Fibroblast of peridontal ligament (primary cell): Measurements from ENCODE around the gene ZBTB4.
"Not testable (repeated sequence)": the region's sequence is repeated elsewhere in the genome, so short reads cannot be mapped to it uniquely, and the experiment has no call there.

Experiments used
- DNase-seq: peaks from one replicate; pipeline ENCODE4 v3.0.0-alpha.2; 2010; ENCODE audit errors: extremely low read depth

ZBTB4 gene

DNA sequence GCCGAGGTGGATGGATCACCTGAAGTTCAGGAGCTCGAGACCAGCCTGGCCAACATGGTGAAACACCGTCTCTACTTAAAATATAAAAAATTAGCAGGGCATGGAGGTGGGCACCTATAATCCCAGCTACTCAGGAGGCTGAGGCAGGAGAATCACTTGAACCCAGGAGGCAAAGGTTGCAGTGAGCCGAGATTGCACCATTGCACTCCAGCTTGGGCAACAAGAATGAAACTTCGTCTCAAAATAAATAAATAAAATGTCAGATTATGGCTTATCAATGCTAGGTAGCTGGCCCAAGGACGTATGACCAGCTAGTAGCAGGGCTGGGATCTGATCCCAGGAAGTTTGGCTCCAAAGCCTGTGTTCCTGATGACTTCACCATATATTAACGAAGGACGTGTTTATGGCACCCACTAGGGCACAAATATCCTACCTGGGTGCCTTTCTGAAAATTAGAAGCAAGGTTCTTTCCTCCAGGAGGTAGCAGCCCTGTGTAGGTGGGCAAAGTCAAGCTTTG lies 8.9 kb downstream of the ZBTB4 start:
- not testable (repeated sequence) for DNase-seq

- not testable (repeated sequence) for DNase-seq
Observed at GRCh38 chr17:7469843-7470242, 9.6 kb downstream of the ZBTB4 start.

DNA sequence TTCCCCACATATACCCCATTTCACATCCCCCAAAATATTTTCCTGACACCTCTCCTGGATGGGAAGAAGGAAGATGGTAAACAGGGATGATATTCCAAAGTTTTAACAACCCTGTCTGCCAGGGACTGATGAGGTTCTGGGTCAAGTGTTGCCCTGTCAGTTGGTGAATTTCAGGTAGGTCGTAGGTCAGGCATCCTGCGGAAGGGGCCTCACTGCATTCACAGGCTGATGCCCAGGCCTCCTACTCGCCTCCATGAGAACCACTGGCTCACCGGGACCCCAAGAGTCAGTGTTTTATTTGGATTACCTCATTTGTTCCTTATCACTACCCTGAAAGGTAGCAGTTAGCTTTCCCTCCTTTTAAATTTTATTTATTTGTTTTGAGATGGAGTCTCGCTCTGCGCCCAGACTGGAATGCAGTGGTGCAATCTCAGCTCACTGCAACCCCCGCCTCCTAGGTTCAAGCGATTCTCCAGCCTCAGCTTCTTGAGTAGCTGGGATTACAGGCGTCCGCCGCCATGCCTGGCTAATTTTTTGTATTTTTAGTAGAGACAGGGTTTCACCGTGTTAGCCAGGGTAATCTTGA lies 10.5 kb downstream of the ZBTB4 start:
- no peak for DNase-seq

- no peak for DNase-seq
Observed at GRCh38 chr17:7468290-7468689, 11.1 kb downstream of the ZBTB4 start.

DNA sequence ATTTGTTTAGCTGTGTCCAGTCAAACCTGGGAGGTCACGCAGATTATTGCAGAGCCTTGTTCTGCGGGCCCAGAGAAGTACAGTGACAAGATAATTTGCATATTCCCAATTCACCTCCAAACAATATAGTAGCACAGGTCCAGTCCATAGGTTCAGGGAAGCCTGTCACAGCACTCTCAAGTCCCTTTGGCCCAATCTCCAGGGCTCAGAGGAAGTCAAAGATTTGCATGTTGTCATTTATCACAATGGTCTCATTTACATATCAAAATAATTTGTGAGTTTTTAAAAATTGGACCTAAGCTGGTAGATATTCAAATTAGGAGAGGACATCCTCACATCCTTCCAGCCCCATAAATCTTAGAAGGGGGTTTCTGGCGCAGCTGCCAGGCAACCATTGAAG lies 11.9 kb downstream of the ZBTB4 start:
- DNase-seq, result no peak

DNA sequence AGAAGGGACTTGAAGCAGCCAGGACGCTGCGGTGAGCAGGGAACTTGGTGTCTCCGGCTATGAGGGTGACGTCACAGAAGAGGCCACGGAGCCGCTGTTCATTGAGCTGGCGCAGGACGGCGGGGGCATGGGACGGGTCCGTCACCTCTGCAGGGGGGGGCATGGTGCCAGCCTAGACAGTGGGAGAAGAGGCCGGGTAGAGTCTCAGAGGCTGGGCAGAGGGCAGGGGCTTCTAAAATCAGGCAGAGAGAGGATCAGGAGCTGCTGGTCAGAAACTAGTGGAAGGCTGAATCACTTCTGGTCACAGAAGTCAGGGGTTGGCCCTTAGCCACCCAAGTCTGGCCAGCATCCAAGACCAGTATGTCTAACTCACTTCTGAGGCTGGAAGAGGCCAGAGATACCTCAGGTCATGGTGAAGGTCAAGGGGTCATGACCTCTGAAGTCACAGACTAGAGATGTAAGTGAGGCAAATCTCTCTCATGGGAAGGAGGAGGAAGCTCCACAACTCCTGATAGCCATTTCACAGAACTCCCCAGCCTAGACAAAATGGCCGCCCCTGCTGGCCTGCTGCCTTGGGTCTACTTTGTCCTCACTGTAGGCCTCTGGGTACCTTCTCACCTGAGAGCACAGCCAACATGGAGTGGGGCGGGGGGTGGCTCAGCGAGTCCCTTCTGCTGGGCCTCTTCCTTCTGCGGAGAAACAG lies 12.6 kb downstream of the ZBTB4 start:
- DNase-seq, result peak; percentile 61

DNA sequence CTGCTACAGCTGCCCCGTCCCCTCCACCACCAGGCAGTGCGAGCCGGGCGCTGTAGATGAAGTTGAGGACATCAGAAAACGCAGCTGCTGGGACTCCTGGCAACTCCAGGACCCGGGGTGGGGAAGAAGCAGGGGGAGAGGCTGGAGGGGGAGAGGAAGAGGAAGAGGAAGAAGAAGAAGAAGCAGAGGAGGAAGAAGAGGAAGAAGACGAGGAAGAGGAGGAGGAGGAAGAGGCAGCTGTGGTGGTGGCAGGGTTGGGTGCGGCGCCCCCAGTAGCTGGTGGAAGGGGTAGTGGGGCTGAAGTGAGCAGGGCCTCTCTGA lies 13.2 kb downstream of the ZBTB4 start:
- no peak for DNase-seq

DNA sequence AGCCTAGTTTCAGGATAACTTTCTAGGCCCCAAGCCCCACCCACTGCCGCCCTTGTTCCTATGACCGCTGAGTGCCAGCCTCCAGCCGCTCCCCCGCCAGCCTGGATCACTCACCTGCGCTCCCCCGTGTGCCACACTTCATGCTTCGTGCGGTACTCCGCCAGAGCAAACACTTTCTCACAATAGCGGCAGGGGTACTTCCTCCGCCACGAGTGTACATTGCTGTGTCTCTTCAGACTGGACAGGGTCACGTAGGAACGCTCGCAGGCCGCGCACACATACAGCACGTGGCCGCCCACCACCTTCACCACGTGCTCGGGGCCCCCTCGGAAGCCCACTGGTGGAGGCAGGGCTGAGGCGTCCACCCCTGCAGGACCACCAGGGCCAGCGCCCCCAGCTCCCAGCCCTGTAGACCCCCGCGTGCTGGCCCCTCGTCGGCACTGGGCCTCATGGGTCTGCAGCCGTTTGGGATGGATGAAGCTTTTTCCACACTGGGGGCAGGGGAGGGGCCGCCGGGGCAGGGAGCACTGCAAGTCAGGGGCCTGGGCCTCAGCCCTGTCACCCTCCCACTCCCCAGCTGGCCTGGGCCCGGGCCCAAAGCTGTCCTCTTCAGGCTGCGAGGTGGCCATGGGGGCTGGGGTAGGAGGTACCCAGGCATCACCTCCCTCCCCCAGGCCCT lies 13.7 kb downstream of the ZBTB4 start:
- DNase-seq, result no peak

DNA sequence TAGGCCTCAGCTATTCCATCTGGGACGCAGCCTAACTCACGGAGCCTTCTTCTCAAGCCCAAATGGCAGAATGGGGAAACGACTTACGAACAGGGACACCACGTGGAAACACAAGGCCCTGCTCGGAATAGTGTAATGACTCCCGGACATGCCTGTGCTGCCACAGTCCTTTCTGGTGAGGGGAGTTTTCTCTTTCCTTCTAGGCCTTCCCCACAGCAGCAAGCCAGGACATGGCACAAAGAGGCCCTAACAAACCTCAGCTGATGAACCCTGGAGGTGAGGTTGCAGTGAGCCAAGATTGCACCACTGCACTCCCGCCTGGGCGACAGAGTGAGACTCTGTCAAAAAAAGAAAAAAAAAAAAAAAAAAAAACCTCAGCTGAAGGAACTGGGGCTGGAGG lies 15.3 kb downstream of the ZBTB4 start:
- DNase-seq, result no peak

DNA sequence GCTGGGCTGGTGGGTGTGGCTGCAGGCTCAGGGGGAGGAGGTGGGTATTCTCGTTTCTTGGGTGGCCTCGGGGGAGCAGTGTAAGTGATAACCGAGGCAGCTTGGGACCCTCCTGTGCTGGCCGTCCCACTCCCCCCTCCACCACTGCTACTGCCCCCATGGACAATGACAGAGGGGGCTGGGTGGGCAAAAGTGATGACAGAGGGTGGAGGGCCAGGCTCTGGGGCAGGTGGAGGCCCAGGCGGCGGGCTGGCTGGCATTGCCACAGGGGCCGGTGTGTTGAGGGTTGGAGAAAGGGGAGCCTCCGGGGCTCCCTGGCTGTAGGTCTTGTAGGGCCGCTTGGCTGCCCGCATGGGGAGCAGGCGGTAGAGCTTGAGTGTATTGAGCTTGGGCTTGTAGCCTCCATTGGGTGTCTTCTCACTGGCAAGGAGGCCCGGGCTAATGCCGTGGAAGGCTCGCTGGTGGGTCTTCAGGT lies 16.0 kb downstream of the ZBTB4 start:
- no peak for DNase-seq

DNA sequence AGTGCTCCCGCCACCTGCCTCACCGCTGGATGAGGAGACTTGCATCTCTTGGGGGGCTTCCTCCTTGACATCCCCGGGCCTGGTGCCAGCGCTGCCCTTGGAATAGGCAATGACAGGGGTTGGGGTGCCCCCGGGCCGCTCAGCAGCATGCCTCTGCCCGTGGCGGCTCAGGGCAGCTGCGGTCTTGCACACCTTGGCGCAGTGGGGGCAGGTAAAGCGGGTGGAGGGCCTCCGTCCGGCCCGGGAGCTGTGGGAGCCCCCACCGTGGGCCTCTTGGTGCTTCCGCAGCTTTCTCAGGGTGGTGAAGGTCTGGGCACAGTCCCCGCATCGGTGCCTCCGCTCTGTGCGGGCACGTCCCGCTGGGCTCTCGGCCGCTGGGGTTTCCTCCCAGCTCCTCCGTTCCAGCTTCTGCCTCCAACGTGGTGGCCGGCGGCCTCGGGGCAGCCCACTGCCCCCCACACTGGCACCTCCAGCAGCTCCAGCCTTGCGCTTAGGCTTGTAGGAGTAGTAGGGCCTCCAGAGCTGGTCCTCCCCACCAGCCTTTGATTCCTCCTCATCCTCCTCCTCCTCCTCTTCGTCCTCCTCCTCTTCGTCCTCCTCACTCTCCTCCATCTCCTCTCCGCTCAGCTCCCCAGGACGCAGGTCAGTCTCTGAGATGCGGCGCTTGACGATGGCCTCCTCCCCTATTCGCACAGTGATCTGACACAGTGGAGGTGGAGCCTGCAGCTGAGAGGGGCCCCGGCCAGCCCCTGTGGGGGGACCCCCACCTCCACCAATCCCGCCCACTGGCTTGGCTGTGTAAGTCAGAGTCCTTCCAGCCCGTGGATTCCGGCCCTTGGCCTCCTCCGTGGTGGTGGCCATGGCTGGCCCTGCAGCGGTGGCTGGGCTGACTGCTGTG lies 16.7 kb downstream of the ZBTB4 start:
- no peak for DNase-seq

GRCh38 chr17:7460850-7461660 lies 18.4 kb downstream of the ZBTB4 start:
- no peak for DNase-seq

DNA sequence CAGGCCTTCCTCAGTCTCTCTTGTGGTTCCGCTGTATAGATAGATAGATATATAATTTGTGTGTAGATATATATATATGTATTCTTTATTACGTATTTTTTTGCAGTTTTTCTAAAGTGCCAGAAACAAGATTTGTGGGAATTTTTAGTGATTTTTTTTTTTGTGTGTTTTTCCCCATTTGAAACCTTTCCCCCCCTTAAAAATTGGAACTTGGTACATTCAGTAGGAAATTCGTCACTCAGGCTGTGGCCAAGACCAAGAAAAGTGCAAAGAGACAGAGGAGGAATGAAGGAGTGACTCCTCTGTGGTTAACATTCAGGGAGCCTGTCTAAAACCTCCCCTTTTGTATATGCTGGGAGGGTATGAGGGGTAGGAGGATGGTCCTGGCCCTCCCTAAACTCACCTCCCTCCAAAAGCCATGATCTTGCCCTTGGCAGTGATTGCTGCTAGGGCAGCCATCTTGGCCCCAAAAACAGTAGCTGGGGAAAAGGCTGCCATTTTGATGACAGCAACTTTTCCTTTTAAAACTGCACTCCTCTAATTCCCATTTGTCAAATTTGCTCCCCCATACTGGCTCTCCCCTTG lies 19.4 kb downstream of the ZBTB4 start:
- no peak for DNase-seq

DNA sequence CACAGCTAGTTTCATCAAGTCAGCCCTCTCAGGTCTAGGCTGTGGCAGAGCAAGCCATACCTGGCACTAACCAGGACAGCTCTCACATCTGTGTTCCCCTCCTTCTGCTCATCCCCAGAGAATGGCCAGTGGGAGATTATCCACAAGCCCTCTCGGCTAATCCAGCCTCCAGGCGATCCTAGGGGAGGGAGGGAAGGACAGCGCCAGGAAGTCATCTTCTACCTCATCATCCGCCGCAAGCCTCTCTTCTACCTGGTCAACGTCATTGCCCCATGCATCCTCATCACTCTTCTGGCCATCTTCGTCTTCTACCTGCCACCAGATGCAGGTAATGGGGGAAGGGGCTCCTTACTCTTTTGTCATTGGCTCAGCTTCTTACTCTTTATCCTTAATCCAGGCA lies 31.0 kb downstream of the ZBTB4 start:
- DNase-seq, result no peak

- DNase-seq, result no peak
Observed at GRCh38 chr17:7445619-7445968, 33.8 kb downstream of the ZBTB4 start.

- DNase-seq, result no peak
Observed at GRCh38 chr17:7444682-7445618, 34.5 kb downstream of the ZBTB4 start, which contains the start of gene CHRNB1. Gene CHRNB1 (plus strand): TSS chr17:7445061. CDS start chr17:7445128, 67 bp downstream.

DNA sequence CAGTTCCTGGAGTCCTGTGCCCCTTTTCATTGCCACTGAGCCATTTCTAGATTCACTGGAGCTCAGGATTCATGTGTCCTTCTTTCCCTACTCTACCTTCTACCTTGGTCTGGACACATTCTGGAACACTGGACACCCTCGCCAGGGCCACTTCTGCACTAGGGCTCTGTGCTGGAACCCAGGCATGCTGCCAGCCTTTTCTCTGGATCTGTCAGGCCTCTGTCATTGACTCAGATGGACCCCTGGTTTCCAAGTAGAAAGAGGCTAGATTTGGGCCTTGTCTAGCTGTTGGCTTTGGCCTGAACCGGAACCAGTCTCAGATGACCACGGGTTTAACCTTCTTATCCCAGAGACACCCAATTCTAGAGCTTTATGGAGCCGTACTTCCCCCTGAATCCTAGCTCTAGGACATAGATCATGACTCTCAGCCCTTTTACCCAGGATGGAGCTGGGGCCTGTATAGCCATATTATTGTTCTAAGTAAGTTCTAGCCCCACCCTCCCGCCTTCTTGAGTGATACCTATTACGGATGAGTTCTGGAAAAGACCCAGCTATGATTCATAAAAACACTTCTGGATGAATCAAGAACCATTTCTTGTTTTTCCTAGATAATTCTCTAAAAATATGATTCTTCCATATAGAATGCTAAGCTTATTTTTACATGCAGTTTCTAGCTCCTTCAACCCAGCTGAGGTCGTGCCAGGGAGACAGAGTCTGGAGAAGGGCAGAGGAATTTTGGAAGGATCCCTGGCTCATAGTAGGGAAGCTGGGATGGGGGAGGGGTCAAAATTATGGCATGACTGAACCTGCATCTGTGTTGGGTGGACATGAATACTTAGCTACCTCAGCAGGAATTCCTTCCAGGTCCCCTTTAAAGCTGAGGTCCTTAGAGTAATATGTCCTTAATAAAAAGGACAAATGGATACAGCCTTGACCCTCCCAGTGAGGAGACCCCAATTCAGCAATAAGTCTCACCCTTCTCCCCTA lies 35.6 kb downstream of the ZBTB4 start:
- DNase-seq, result peak; percentile 29

- DNase-seq, result no peak
Observed at GRCh38 chr17:7442142-7442541, 37.3 kb downstream of the ZBTB4 start.
